Fibroblast of pulmonary artery (primary cell): ENCODE data around the gene KLF14.

ENCODE experiments used
- DNase-seq: peaks from one replicate; pipeline ENCODE4 v3.0.0-alpha.2; 2010; ENCODE audit warnings: low read depth
- H3K4me3 ChIP-seq: replicated peaks from 2 replicates; pipeline ENCODE4 v1.5.1; 2011; ENCODE audit warnings: low read depth, mild to moderate bottlenecking, control low read depth, low read length, moderate library complexity
- CTCF ChIP-seq: IDR thresholded peaks from 2 replicates; pipeline ENCODE4 v1.5.1; 2011; ENCODE audit warnings: mild to moderate bottlenecking, control low read depth, low read length, inconsistent platforms; ENCODE audit errors: missing control alignments

KLF14 gene

GRCh38 chr7:130752424-130752823 is 18.4 kb upstream of the KLF14 start:
- H3K4me3 ChIP-seq, result no peak overlapping the region
- no peak for TF ChIP-seq CTCF
- DNase-seq, result no peak

- no peak for DNase-seq
- TF ChIP-seq CTCF, result no peak
- no peak overlapping the region for H3K4me3 ChIP-seq
These were observed 16.7 kb upstream of the KLF14 start for GRCh38 chr7:130750755-130751154.

- DNase-seq, result no peak
- no peak overlapping the region for H3K4me3 ChIP-seq
- no peak for TF ChIP-seq CTCF
These were observed 14.8 kb upstream of the KLF14 start for GRCh38 chr7:130748531-130749389.

GRCh38 chr7:130741331-130741995 is 7.5 kb upstream of the KLF14 start:
- no peak overlapping the region for H3K4me3 ChIP-seq
- no peak for TF ChIP-seq CTCF
- DNase-seq, result no peak

- no peak for DNase-seq
- no peak overlapping the region for H3K4me3 ChIP-seq
- no peak for TF ChIP-seq CTCF
These were observed 6.6 kb upstream of the KLF14 start for GRCh38 chr7:130740606-130741005.

- no peak overlapping the region for H3K4me3 ChIP-seq
- no peak for DNase-seq
- no peak for TF ChIP-seq CTCF
These were observed 2.4 kb upstream of the KLF14 start for GRCh38 chr7:130736298-130736900.
